GM12892 (cell line): Measurements from ENCODE around the gene TEX2.
"Not testable (repeated sequence)": the region's sequence is repeated elsewhere in the genome, so short reads cannot be mapped to it uniquely, and the experiment has no call there.

Experiments used
- POLR2A ChIP-seq: IDR thresholded peaks from 2 replicates; pipeline ENCODE4 v1.6.1; 2011; ENCODE audit warnings: low read depth, low read length, control low read depth
- POLR2AphosphoS5 ChIP-seq: IDR thresholded peaks from 2 replicates; pipeline ENCODE4 v1.6.1; 2011; ENCODE audit warnings: low read depth, low read length, control low read depth
- TAF1 ChIP-seq: IDR thresholded peaks from 2 replicates; pipeline ENCODE4 v1.6.1; 2011; ENCODE audit warnings: low read depth, mild to moderate bottlenecking, control low read depth, low read length, borderline replicate concordance

- TF ChIP-seq POLR2AphosphoS5, POLR2A, TAF1: not testable (repeated sequence)
These were observed 24.6 kb downstream of the TEX2 start for GRCh38 chr17:64238449-64238848.
